NCI-H1436 treated with DMSO at 0.1 percent for 48 hours (cell line): ENCODE results near the gene CDKAL1.
A peak's percentile ranks its signal among the peaks of the same experiment; 100 is the strongest.
"Not testable (repeated sequence)": the region's sequence is repeated elsewhere in the genome, so short reads cannot be mapped to it uniquely, and the experiment has no call there.

Experiments
- DNase-seq: peaks from one replicate; lab custom pipeline; 2025; lab: John Stamatoyannopoulos, UW

The CDKAL1 gene

DNA sequence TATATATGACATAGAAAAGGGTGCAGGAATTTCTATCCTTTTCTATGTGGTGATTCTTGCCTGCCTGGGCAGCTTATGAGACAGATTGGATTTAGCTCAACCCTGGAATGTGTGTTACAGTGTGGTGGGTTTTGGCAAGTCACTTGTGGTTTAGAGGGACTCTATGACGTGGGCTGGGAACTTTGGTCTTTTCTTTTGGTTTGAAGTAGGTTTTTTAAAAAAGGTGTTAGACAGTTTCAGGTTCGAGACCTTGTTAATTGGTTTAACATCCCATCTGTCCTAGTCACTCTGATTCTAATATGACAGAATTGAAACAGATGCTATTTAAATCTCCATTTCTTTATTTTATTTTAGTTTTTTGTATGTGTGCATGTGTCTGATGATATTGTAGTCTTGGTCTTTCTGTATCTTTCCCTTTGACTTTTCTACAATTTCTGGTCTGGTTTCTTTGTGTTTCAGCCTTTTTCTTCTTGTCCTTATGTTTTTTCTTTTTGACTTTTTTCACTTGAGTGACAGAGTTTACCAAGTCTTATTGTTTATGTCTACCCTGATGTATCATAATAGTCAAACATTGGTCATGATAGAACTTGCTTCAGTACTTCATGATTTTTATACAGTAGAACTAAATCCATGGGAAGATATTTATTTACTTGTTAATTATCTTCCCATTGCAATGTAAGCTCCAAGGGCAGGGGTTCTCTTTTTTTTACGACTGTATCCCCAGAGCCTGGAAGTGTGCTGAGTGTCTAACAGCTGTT is 174.3 kb downstream of the CDKAL1 start:
- DNase-seq: no peak

DNA sequence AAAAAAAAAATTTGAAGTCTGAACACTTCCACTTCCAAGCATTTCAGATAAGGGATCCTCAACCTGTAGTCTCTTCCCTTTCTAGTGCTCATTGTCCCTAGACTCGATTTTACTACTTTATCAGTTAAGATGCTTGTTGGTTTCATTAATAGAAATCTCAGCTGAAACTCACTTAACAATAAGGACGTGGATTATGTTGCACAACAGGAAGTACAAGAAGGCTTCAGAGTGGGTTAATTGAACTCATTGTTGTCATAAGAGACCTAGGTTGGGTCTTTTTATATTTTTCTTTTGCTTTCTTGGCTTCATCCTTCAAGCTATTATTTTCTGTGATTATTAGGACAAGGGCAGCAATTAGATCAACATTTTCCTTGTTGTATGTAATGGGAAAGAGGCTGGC is 175.2 kb downstream of the CDKAL1 start:
- peak; percentile 47 for DNase-seq

DNA sequence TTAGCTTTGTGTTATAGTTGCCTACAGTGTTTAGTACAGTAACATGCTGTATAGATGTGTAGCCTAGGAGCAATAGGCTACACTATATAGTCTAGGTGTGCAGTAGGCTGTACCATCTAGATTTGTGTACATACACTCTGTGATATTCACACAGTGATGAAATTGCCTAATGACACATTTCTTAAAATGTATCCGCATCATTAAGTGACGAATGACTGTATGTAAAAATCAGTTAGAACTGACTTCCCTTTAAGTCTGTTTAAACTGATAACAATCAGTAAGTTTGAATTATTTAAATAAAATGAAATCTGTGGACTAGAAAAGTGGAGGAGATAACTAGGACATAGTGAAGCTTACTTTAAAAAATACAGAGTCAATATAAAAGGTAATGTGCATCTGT is 176.1 kb downstream of the CDKAL1 start:
- no peak for DNase-seq

GRCh38 chr6:20711518-20711917 is 177.3 kb downstream of the CDKAL1 start:
- DNase-seq: no peak

DNA sequence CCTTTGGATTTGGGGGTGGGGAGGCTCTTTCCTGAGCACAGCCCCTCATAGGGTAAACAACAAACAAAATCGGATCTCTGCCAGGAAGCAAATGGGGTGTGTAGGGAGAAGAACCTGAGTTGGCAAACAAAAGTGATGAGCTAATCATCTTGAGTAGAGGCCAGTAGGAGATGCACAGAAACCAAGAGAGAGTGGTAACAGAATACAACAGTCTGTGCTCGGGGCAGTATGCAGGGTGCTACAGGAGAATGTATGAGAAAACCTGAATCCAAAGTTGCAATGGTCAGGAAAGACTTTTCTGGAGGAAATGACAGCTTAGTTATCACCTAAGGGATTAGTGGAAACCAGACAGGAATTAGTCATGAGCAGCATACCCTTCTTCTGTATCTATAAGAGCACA is 177.8 kb downstream of the CDKAL1 start:
- no peak for DNase-seq

DNA sequence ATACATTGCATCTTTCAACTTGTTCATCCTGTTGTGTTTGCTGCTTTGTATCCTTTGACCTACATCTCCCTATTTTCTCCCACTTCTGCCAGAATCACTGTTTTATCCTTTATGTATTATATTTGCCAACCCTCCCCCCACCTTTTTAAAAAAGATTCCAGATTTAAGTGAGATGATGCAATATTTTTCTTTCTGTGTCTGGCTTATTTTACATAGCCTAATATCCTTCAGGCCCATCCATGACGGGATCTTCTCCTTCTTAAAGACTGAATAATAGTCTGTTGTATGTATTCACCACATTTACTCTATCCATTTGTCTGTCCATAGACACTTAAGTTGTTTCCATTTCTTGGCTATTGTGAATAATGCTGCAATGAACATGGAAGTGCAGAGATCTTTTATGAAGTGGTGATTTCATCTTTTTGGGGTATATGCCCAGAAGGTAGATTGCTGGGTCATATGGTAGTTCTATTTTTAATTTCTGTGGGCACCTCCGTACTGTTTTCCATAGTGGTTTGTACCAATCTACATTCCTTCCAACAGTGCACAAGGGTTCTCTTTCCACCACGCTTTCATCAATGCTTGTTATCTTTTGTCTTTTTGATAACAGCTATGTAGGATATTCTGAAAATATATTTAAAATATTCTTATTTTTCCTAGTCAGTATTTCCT is 181.0 kb downstream of the CDKAL1 start:
- no peak for DNase-seq

DNA sequence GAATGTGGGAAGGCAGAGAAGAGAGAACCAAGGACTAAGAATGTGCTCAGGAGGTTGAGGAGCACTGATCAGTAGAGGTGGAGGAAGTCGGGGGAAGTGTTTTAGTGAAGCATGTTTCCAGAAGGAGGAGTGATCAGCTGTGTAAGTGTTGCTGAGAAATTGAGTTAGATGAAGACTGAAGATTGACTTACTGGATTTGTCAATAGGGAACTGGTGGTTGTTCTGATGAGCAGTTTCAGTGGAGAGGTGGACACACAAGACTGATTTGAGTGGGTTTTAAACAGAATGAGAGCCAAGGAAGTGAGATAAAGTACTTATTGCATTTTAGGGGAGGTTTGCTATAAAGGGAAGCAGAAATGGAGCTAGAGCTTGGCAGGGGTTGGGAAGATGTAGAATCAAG is 182.6 kb downstream of the CDKAL1 start:
- no peak for DNase-seq

GRCh38 chr6:20717743-20718142 is 183.5 kb downstream of the CDKAL1 start:
- DNase-seq: no peak

GRCh38 chr6:20718705-20719653 is 184.7 kb downstream of the CDKAL1 start:
- no peak for DNase-seq

- no peak for DNase-seq
These were observed 185.7 kb downstream of the CDKAL1 start for GRCh38 chr6:20719980-20720379.

DNA sequence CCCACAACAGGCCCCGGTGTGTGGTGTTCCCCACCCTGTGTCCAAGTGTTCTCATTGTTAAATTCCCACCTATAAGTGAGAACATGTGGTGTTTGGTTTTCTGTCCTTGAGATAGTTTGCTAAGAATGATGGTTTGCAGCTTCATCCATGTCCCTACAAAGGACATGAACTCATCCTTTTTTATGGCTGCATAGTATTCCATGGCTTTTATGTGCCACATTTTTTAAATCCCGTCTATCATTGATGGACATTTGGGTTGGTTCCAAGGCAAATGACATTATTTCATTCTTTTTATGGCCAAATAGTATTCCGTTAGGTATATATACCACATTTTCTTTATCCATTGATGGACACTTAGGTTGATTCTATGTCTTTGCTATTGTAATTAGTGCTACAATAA is 186.9 kb downstream of the CDKAL1 start:
- not testable (repeated sequence) for DNase-seq

DNA sequence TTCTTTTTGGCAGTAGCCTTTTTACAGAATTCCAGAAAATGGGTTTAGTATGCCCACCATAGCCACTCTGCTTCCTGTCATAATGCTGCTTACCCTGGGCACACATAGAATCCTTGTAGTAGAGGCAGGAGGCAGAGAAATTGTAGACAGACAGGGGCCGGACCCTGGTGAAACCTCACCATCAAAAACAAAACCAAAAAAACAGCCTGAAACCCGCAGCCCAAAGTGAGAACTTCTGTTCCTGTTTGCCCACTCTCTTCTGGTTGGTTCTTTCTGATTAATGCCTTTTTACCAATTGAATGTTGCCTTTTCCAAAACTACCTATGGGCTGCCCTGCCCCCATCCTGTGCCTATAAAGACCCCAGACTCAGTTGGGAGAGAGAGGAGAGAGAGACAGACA is 188.2 kb downstream of the CDKAL1 start:
- DNase-seq: no peak

DNA sequence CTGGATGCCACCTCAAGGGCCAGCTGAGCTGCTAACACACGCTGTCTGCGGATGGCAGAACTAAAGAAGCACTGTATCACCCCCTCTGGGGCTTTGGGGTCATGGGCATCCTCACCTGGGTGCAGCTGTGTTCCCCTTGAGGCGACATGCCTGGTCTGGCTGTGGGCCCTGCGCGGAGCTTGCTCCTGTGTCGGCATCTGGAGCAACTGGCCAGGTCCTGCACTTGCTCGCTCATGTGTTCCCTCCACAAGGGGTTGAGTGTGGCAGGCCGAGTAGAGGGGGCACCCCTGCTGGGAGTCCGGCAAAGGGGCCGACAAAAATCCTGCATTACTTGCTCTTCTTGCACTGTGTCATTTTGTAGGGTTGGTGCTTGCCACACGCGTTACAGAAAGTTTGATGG is 189.0 kb downstream of the CDKAL1 start:
- DNase-seq: no peak

DNA sequence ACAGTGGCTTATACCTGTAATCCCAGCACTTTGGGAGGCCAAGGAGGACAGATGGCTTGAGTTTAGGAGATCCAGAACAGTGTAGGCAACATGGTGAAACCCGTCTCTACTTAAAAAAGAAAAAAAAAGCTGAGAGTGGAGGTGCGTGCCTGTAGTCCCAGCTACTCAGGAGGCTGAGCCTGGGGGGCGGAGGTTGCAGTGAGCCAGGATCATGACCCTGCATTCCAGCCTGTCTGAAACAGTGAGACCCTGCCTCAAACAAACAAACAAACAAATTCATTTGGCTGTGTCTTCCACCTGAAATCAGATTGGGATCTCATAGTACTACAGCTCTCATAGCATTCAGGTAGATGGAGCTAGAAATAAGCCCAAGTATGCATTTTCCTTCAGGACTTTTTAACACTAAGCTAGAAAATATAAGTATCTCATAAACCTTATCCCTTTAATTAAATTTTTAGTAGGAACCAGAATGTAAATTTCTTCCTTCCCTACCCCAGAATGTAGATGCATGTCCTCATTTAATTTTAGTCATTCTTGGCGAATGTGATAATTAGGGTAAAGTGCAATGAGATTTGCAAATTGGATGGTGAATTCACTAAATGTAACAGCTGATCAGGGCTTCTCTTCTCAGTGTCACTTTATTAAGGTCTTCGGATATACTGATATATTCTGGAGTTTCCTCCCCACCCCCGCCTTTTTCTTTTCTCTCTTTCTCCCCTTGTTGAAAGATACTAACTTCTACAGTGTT is 190.4 kb downstream of the CDKAL1 start:
- DNase-seq: no peak

GRCh38 chr6:20725235-20725634 is 191.0 kb downstream of the CDKAL1 start:
- DNase-seq: not testable (repeated sequence)

DNA sequence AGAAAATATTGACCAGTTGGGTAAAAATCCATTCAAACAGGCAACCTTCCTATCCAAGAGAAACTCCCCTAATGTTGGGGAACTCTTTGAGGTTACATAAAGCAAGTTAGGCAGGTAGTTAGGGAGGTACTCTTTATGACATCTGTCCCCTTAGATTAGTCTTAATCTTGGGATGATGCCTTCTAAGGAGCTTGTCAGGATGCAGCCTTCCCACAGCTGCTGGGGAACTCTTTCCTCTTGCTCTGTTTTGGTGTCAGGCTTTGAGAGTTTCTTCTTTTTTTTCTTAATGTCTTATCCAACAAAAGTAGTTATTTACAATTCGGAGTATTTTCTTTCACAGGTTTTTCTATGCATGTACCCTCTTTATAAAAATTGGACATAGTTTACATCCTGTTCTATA is 194.8 kb downstream of the CDKAL1 start:
- no peak for DNase-seq

DNA sequence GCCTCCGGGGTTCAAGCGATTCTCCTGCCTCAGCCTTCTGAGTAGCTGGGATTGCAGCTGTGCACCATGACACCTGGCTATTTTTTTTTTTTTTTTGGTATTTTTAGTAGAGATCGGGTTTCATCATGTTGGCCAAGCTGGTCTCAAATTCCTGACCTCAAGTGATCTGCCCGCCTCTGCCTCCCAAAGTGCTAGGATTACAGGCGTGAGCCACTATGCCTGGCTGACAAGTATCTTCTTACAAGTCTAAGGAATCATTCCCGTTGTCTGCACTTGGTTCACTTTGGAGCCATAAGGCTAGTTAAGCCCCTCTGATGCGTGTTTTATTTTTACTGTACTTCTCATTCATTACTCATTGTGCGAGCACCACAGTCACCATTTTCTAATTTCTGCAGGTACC is 198.1 kb downstream of the CDKAL1 start:
- DNase-seq: not testable (repeated sequence)

GRCh38 chr6:20732896-20733295 is 198.6 kb downstream of the CDKAL1 start:
- no peak for DNase-seq

DNA sequence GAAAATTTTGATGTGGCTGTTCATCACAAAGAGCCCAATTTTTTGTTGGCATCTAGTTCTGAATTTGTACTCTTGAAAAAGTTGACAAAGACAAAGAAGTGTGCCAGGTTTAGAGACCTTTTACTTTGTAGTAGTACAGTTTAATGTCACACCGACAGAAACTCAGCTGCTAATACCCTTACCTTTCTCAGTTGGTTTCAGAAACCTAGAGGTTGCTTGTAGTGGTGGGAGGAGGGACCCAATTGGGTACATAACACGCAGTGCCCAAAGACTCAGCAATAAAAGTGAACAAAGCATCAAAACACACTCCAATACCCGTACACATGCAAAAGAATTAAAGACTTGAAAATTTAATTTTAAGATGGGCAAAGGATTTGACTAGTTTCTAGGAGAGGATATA is 203.7 kb downstream of the CDKAL1 start:
- DNase-seq: no peak

DNA sequence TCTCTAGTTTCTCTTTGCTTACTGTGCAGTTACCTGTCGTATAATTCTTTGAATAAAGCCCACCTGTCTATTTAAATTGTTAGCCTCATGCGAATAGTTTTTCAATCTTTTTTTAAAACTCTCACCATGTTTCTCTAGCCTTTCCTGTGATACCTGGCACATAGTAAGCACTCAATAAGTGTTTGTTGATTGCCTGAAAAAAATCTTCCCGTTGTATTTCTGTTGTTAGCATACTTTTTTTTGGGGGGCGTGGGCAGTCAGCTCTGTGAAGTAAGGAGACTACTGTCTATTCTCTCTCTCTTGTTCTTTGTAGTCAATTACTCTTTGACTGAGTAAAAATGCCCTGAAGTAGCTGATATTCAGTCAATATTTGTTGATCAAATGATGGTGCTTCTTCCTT is 205.8 kb downstream of the CDKAL1 start:
- DNase-seq: no peak

GRCh38 chr6:20740727-20741126 is 206.5 kb downstream of the CDKAL1 start:
- no peak for DNase-seq

DNA sequence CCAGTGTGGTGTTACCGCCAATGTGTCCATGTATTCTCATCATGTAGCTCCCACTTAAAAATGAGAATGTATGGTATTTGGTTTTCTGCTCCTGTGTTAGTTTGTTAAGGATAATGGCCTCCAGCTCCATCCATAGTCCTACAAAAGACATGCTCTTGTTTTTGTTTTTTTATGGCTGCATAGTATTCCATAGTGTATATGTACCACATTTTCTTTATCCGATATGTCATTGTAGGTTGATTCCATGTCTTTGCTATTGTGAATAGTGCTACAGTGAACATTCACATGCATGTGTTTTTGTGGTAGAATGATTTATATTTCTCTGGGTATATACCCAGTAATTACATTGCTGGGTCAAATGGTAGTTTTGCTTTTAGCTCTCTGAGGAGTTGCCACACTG is 207.2 kb downstream of the CDKAL1 start:
- no peak for DNase-seq
